GM19467 (cell line): ENCODE measurements around the gene CSPG4.
A peak's percentile ranks its signal among the peaks of the same experiment; 100 is the strongest.
"Not testable (repeated sequence)": the region's sequence is repeated elsewhere in the genome, so short reads cannot be mapped to it uniquely, and the experiment has no call there.

ENCODE experiments used
- ATAC-seq: cut with Tn5 transposase; IDR thresholded peaks from one replicate; pipeline ENCODE4 v1.9.1; 2021; ENCODE audit warnings: mild to moderate bottlenecking, moderate library complexity; ENCODE audit not compliant: unreplicated experiment

Gene CSPG4

GRCh38 chr15:75712668-75713337 lies at the start of gene CSPG4:
Gene CSPG4 (minus strand): TSS chr15:75712848. CDS start chr15:75712755, 93 bp downstream.
- ATAC-seq, result no peak

DNA sequence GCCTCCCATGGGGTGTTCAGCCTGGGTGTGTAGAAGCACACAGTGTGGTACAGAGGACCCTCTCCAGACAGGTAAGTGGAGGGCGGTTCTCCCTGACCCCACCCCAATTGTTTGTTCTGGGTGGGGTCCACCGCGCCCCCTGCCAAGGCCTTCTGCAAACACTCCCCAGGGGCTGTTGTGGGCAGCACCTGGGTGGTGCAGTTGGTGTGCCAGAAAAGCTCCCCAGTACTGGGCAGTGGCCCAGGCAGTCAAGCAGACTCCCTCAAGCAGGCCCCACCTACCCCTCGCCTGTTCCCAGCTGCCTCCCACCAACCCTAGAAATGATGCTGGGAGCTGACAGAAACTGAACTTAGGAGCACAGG lies 49.7 kb upstream of the CSPG4 start:
- ATAC-seq, result not testable (repeated sequence)

GRCh38 chr15:75761446-75762356 lies 49.1 kb upstream of the CSPG4 start:
- ATAC-seq, result no peak

DNA sequence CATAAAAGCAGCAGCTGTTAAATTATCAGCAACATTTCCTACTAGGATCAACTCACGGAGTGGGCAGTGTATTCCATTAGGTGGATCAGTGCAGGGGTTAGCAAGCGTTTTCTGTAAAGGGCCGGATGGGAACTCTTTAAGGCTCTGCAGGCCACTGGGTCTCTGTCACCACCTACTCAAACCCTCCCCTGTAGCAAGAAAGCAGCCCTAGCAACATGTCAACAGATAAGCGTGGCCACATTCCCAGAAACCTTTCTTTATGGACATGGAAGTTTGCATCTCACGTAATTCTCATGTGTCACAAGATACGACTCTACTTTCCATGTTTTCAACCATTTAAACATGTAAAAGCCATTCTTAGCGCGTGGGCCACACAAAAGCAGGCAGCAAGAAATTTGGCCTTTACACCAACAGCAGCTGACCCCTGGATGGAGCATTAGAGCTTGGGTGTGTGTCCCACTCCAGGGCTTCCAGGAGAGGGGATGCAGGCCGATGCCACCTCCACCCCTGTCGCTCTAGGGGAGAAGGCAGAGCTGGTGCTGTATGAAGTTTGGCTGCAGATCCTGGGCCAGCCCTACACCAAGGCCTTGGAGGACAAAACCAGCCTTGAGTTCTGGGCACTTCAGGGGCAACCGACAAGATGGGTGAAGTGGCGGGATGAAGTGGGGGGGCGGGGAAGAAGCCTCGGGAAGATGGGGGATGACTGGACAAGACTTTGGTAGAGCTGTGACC lies 48.2 kb upstream of the CSPG4 start:
- ATAC-seq, result no peak

GRCh38 chr15:75760131-75760520 lies 47.5 kb upstream of the CSPG4 start:
- not testable (repeated sequence) for ATAC-seq

GRCh38 chr15:75759416-75760130 lies 46.9 kb upstream of the CSPG4 start:
- no peak for ATAC-seq

- peak; percentile 80 for ATAC-seq
These were observed 45.6 kb upstream of the CSPG4 start for GRCh38 chr15:75758071-75758872.

DNA sequence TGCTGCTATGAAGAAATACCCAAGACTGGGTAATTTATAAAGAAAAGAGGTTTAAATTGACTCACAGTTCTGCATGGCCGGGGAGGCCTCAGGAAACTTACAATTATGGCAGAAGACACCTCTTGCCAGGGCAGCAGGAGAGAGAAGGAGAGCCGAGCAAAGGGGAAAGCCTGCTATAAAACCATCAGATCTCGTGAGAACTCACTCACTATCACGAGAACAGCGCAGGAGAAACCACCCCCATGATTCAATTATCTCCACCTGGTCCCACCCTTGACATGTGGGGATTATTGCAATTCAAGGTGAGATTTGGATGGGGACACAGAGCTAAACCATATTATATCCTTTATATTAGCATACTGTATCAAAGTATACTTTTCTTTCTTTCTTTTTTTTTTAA lies 42.2 kb upstream of the CSPG4 start:
- ATAC-seq, result not testable (repeated sequence)

GRCh38 chr15:75753145-75753544 lies 40.5 kb upstream of the CSPG4 start:
- no peak for ATAC-seq

DNA sequence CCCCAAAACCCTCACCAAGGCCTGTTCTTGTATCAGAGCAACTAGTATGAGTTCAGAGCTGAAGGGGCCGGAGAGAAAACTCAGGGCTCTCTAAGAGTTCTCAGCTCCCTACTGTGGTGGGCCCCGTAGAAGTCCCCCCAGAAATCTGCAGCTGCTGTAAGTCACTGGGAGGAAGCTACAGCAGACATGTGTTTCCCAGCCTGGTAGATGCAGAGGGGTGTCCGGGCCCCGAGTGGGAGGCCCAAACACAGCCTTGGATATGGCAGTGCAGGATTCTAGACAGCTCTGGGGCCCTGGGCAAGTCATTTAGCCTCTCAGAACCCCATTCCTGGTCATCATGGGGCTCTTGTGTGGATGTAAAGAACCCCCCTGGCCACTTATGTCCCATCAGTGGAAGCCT lies 39.2 kb upstream of the CSPG4 start:
- no peak for ATAC-seq

- ATAC-seq, result no peak
These were observed 38.6 kb upstream of the CSPG4 start for GRCh38 chr15:75751116-75751875.

GRCh38 chr15:75750261-75751050 lies 37.8 kb upstream of the CSPG4 start:
- ATAC-seq, result no peak

GRCh38 chr15:75749820-75750219 lies 37.2 kb upstream of the CSPG4 start:
- no peak for ATAC-seq

- ATAC-seq, result not testable (repeated sequence)
These were observed 36.2 kb upstream of the CSPG4 start for GRCh38 chr15:75748882-75749281.

DNA sequence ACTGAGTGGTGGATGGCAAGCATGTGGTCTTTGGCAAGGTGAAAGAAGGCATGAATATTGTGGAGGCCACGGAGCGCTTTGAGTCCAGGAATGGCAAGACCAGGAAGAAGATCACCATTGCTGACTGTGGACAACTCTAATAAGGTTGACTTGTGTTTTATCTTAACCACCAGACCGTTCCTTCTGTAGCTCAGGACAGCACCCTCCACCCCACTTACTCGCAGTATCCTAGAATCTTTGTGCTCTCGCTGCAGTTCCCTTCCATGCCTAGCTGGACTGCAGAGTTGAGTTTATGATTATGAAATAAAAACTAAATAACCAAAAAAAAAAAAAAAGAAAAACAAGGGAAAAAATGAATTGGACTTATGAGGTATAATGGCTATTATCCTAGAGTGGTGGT lies 34.5 kb upstream of the CSPG4 start:
- not testable (repeated sequence) for ATAC-seq

DNA sequence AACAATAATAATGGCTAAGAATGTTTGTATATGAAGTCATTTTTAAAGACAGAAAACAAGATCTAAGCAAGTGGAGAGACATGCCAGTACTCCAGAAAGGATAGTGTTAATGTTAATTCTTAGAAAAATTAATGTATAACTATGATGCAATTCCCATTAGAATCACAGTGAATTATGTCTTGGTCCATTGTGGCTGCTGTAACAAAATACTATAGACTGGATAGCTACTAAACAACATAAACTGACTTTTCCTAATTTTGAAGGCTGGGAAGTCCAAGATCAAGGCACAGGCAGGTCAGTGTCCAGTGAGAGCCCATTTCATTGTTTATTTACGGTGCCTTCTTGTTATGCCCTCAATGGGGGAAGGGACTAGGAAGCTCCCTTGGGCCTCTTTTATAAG lies 32.7 kb upstream of the CSPG4 start:
- no peak for ATAC-seq

- not testable (repeated sequence) for ATAC-seq
These were observed 29.7 kb upstream of the CSPG4 start for GRCh38 chr15:75742346-75742745.

- ATAC-seq, result no peak
These were observed 27.1 kb upstream of the CSPG4 start for GRCh38 chr15:75739791-75740190.
